CD14-positive monocyte (primary cell): ENCODE measurements around the gene IL21R. TPM values are rescaled to one million over a fixed set of nuclear protein-coding genes. Genes with fewer than 3 reads are reported as not detected.

Source experiments
- DNase-seq, 3 donors: peaks; one replicate each; pipeline ENCODE4 v3.0.0-alpha.2; 2011 to 2022
- H2AFZ ChIP-seq: 2 replicates; pipeline ENCODE4 v1.6.0; 2012; ENCODE audit warnings: mild to moderate bottlenecking, low read depth, low read length, inconsistent platforms; ENCODE audit not compliant: insufficient read depth, poor library complexity, severe bottlenecking
- H3K27ac ChIP-seq, 2 donors: 1 replicate in 1 of 2; 2 replicates in 1 of 2; pipeline ENCODE4 v1.5.1; 2012 to 2013; ENCODE audit warnings: low read length in 2 of 2, control low read depth in 1 of 2, inconsistent platforms in 1 of 2, low read depth in 1 of 2, mild to moderate bottlenecking in 1 of 2
- H3K27me3 ChIP-seq, 2 donors: one replicate each; pipeline versions ENCODE4 v1.6.0 to v1.6.1; 2011 to 2013; ENCODE audit warnings: low read length in 2 of 2; ENCODE audit not compliant: control insufficient read depth in 2 of 2, insufficient read depth in 2 of 2
- H3K36me3 ChIP-seq, 2 donors: replicated peaks in 1 of 2; 1 replicate in 1 of 2; 2 replicates in 1 of 2; pipeline versions ENCODE4 v1.5.1 to v1.6.1; 2012 to 2013; ENCODE audit warnings: low read length in 2 of 2, control low read depth in 1 of 2, inconsistent platforms in 1 of 2, mild to moderate bottlenecking in 1 of 2; ENCODE audit not compliant: insufficient read depth in 2 of 2, control insufficient read depth in 1 of 2
- H3K4me1 ChIP-seq, 2 donors: 1 replicate in 1 of 2; 2 replicates in 1 of 2; pipeline versions ENCODE4 v1.5.1 to v1.6.1; 2012 to 2013; ENCODE audit warnings: low read length in 2 of 2, control low read depth in 1 of 2, inconsistent platforms in 1 of 2, mild to moderate bottlenecking in 1 of 2, moderate library complexity in 1 of 2; ENCODE audit not compliant: insufficient read depth in 2 of 2, control insufficient read depth in 1 of 2
- H3K4me2 ChIP-seq: replicated peaks from 2 replicates; pipeline ENCODE3; 2012; ENCODE audit warnings: low read length, moderate library complexity, mild to moderate bottlenecking; ENCODE audit not compliant: poor library complexity, severe bottlenecking; ENCODE audit errors: extremely low read depth
- H3K4me3 ChIP-seq, 3 experiments: fragments of 200-600 bp in 1 of 3; sonication (generic) in 1 of 3; replicated peaks in 1 of 3; 1 replicate in 2 of 3; 2 replicates in 1 of 3; pipeline ENCODE4 v1.5.1; 2011 to 2013; ENCODE audit warnings: low read length in 3 of 3, mild to moderate bottlenecking in 3 of 3, control low read depth in 2 of 3, low read depth in 2 of 3, inconsistent platforms in 1 of 3, moderate library complexity in 1 of 3
- H3K79me2 ChIP-seq: 2 replicates; pipeline ENCODE4 v1.6.0; 2012; ENCODE audit warnings: mild to moderate bottlenecking, control low read depth, inconsistent platforms, low read length, moderate library complexity; ENCODE audit not compliant: insufficient read depth
- H3K9ac ChIP-seq: 2 replicates; pipeline ENCODE4 v1.6.0; 2017; ENCODE audit warnings: low read length, mild to moderate bottlenecking; ENCODE audit not compliant: insufficient read depth, poor library complexity, severe bottlenecking
- H3K9me3 ChIP-seq, 2 donors: replicated peaks in 1 of 2; 1 replicate in 1 of 2; 2 replicates in 1 of 2; pipeline versions ENCODE4 v1.5.1 to v1.6.1; 2012 to 2013; ENCODE audit warnings: low read length in 2 of 2, control low read depth in 1 of 2; ENCODE audit not compliant: control insufficient read depth in 1 of 2, insufficient read depth in 1 of 2
- H4K20me1 ChIP-seq: 2 replicates; pipeline ENCODE4 v1.6.0; 2012; ENCODE audit warnings: mild to moderate bottlenecking, low read length, control low read depth, moderate library complexity; ENCODE audit not compliant: insufficient read depth
- H3K27ac Mint-ChIP-seq, 7 donors: one replicate each; pipeline ENCODE4 v1.8.0; 2020; ENCODE audit warnings: mild to moderate bottlenecking in 7 of 7, mixed read lengths in 7 of 7, moderate library complexity in 6 of 7, inconsistent platforms in 2 of 7
- H3K27me3 Mint-ChIP-seq, 3 donors: one replicate each; pipeline ENCODE4 v1.8.0; 2021 to 2022; ENCODE audit warnings: low read depth in 3 of 3, mild to moderate bottlenecking in 3 of 3, mixed read lengths in 3 of 3, moderate library complexity in 3 of 3, inconsistent platforms in 1 of 3
- H3K36me3 Mint-ChIP-seq, 2 donors: one replicate each; pipeline ENCODE4 v1.8.0; 2020; ENCODE audit warnings: mixed read lengths in 2 of 2, inconsistent platforms in 1 of 2, mild to moderate bottlenecking in 1 of 2
- H3K4me1 Mint-ChIP-seq: one replicate; pipeline ENCODE4 v1.8.0; 2020; ENCODE audit warnings: mild to moderate bottlenecking, mixed read lengths
- H3K4me3 Mint-ChIP-seq, 2 donors: one replicate each; pipeline ENCODE4 v1.8.0; 2020; ENCODE audit warnings: mild to moderate bottlenecking in 2 of 2, mixed read lengths in 2 of 2, moderate library complexity in 1 of 2
- H3K9me3 Mint-ChIP-seq, 7 donors: one replicate each; pipeline ENCODE4 v1.8.0; 2020 to 2022; ENCODE audit warnings: mixed read lengths in 7 of 7, mild to moderate bottlenecking in 6 of 7, moderate library complexity in 6 of 7, inconsistent platforms in 2 of 7
- WGBS: methylation state at CpG from one replicate; pipeline ENCODE4 v1.1.5; 2013; ENCODE audit warnings: missing lambda C conversion rate; ENCODE audit not compliant: insufficient coverage; 5-methylcytosine and 5-hydroxymethylcytosine counted together
- intact Hi-C, 2 donors: fragments of 100-400 bp; cut with micrococcal nuclease; formaldehyde crosslinking; loops; one replicate each; pipeline versions ENCODE4 v1.15.0 to v1.15.1; 2023
- polyA plus RNA-seq, 3 donors: library from polyadenylated mRNA; depleted of rRNA in 1 of 3; unstranded in 2 of 3; stranded (reverse) in 1 of 3; fragments of 300-500 nt in 2 of 3; fragments of >200 nt in 1 of 3; fragmentation: Illumina TruSeq in 2 of 3; gene quantifications; 1 replicate in 2 of 3; 2 replicates in 1 of 3; pipeline ENCODE4 v1.2.3, GENCODE V29; 2012 to 2021
- TF ChIP-seq, protein P1 (sequence below): fragments of 200-600 bp; IDR thresholded peaks from one replicate; pipeline ENCODE4 v1.8.0; 2022; ENCODE audit warnings: antibody characterized with exemption, mild to moderate bottlenecking

The IL21R gene
- polyA plus RNA-seq, 3 donors, result 1.0 to 1.7 (median 1.4) TPM

DNA sequence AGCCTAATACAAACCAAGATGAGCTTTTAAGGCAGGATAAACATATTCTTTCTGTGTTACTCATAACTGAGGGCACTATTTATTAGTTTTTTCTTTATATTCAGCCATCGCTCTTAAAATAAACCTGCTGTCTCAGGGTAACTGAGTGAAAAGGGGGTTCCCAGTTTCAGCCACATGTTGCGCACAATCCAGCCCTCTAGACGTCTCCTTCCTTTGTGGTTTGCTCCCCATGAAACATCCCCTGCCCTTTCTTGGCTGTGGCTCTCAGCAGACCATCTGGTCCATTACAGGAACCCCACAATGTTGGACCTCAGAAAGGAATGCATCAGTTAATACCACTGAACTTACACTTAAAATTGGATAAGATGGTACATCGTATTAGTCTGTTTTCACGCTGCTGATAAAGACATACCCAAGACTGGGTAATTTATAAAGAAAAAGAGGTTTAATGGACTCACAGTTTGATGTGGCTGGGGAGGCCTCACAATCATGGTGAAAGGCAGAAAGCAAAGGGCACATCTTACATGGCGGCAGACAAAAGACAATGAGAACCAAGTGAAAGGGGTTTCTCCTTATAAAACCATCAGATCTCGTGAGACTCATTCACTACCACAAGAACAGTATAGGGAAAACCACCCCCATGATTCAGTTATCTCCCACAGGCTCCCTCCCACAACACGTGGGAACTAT is 12.6 kb upstream of the IL21R start:
- DNase-seq, result peak in 2 of 3 donors; percentile 7 to 51
- Histone ChIP-seq H3K27me3 (no peaks in the 10 kb centered on the region), H3K79me2 (no peaks in the 10 kb centered on the region), H3K9me3 (peaks cover 3 to 5% of the 10 kb centered on the region in 2 donors), H3K4me1 (peaks cover 27 to 35% of the 10 kb centered on the region in 2 donors), H3K4me3 (no peak overlapping the region), H3K36me3 (no peaks in the 10 kb centered on the region), H3K4me2 (no peak overlapping the region), H3K9ac (no peak overlapping the region), H3K27ac (peak overlapping the region in 1 of 2 donors; percentile 63), H4K20me1 (no peaks in the 10 kb centered on the region), H2AFZ (no peak overlapping the region)
- Mint-ChIP-seq H3K4me3 (no peak overlapping the region), H3K36me3 (peaks cover 0 to 4% of the 10 kb centered on the region in 2 donors), H3K9me3 (peaks cover 12 to 23% (median 16%) of the 10 kb centered on the region in 7 donors), H3K27me3 (peaks cover 0 to 3% (median 1%) of the 10 kb centered on the region in 3 donors), H3K27ac (peak overlapping the region; percentile 15 to 78 (median 52)), H3K4me1 (peaks cover 25% of the 10 kb centered on the region)
- TF ChIP-seq, protein P1, sequence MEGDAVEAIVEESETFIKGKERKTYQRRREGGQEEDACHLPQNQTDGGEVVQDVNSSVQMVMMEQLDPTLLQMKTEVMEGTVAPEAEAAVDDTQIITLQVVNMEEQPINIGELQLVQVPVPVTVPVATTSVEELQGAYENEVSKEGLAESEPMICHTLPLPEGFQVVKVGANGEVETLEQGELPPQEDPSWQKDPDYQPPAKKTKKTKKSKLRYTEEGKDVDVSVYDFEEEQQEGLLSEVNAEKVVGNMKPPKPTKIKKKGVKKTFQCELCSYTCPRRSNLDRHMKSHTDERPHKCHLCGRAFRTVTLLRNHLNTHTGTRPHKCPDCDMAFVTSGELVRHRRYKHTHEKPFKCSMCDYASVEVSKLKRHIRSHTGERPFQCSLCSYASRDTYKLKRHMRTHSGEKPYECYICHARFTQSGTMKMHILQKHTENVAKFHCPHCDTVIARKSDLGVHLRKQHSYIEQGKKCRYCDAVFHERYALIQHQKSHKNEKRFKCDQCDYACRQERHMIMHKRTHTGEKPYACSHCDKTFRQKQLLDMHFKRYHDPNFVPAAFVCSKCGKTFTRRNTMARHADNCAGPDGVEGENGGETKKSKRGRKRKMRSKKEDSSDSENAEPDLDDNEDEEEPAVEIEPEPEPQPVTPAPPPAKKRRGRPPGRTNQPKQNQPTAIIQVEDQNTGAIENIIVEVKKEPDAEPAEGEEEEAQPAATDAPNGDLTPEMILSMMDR, result no peak
- WGBS, result 57% methylated on average over 3 of the region's 8 CpGs
- intact Hi-C loops, result no loop called here

- Histone ChIP-seq H3K9ac (no peak overlapping the region), H3K9me3 (peaks cover 3 to 5% of the 10 kb centered on the region in 2 donors), H4K20me1 (no peaks in the 10 kb centered on the region), H3K79me2 (no peaks in the 10 kb centered on the region), H3K36me3 (no peaks in the 10 kb centered on the region), H3K27ac (peak overlapping the region in 1 of 2 donors; percentile 63), H3K4me3 (no peak overlapping the region), H2AFZ (no peak overlapping the region), H3K27me3 (no peaks in the 10 kb centered on the region), H3K4me2 (no peak overlapping the region), H3K4me1 (peaks cover 21 to 30% of the 10 kb centered on the region in 2 donors)
- Mint-ChIP-seq H3K9me3 (peaks cover 13 to 25% (median 19%) of the 10 kb centered on the region in 7 donors), H3K36me3 (peaks cover 0 to 3% of the 10 kb centered on the region in 2 donors), H3K4me3 (no peak overlapping the region), H3K27ac (no peak overlapping the region), H3K27me3 (peaks cover 0 to 1% (median 0%) of the 10 kb centered on the region in 3 donors), H3K4me1 (peaks cover 24% of the 10 kb centered on the region)
- DNase-seq, result peak in 2 of 3 donors; percentile 44 to 63
- intact Hi-C loops, result no loop called here
- TF ChIP-seq, protein P1, result no peak
Measured at GRCh38 chr16:27390151-27390550, 11.8 kb upstream of the IL21R start.
